Left ventricle myocardium inferior (tissue), 1 donor: Measurements from ENCODE around the gene DUSP12. TPM values are rescaled to one million over a fixed set of nuclear protein-coding genes. Genes with fewer than 3 reads are reported as not detected.

Source experiments
- DNase-seq: peaks from one replicate; pipeline ENCODE4 v3.0.0-alpha.2; 2020
- H3K27ac ChIP-seq: fragments of 200-600 bp; replicated peaks from 2 replicates; pipeline ENCODE4 v1.8.0; 2021
- H3K27me3 ChIP-seq: fragments of 200-600 bp; 2 replicates; pipeline ENCODE4 v1.8.0; 2021; ENCODE audit warnings: low read depth
- H3K36me3 ChIP-seq: fragments of 200-600 bp; 2 replicates; pipeline ENCODE4 v1.8.0; 2021
- H3K4me1 ChIP-seq: fragments of 200-600 bp; 2 replicates; pipeline ENCODE4 v1.8.0; 2021
- H3K4me3 ChIP-seq: fragments of 200-600 bp; 2 replicates; pipeline ENCODE4 v1.8.0; 2021; ENCODE audit warnings: mild to moderate bottlenecking, moderate library complexity
- H3K9me3 ChIP-seq: fragments of 200-600 bp; replicated peaks from 2 replicates; pipeline ENCODE4 v1.8.0; 2021
- CTCF ChIP-seq: fragments of 200-600 bp; IDR thresholded peaks from 2 replicates; pipeline ENCODE4 v1.8.0; 2021; ENCODE audit warnings: antibody characterized with exemption, mild to moderate bottlenecking, borderline replicate concordance
- intact Hi-C: fragments of 100-400 bp; cut with micrococcal nuclease; formaldehyde crosslinking; loops from one replicate; pipeline ENCODE4 v1.11.0; 2022
- total RNA-seq: library from RNA; stranded (reverse); fragmentation: NEBNext Ultra II Directional; extraction: Animal tissue kit (Norgen Biotek cat#: 25700); gene quantifications from one replicate; pipeline ENCODE4 v1.2.1, GENCODE V29; 2021
- donor health status: DM: no; HTN: yes; CAD: no; lungs with severe emphysema.

Gene DUSP12
- total RNA-seq, 1 donor from 2014 or later: 8.4 TPM

GRCh38 chr1:161803181-161803580, 53.6 kb downstream of the DUSP12 start:
- DNase-seq: no peak
- Histone ChIP-seq H3K4me3 (no peak overlapping the region), H3K4me1 (peaks cover 6% of the 10 kb centered on the region), H3K36me3 (peaks cover 39% of the 10 kb centered on the region), H3K9me3 (no peaks in the 10 kb centered on the region), H3K27ac (no peak overlapping the region), H3K27me3 (no peaks in the 10 kb centered on the region)
- no peak for TF ChIP-seq CTCF
- intact Hi-C loops: no loop called here

GRCh38 chr1:161805399-161806197, 56.0 kb downstream of the DUSP12 start:
- no peak for TF ChIP-seq CTCF
- peaks cover 6% of the 10 kb centered on the region for H3K4me1 ChIP-seq
- intact Hi-C loops: no loop called here
- peaks cover 12% of the 10 kb centered on the region for H3K9me3 ChIP-seq
- H3K27ac ChIP-seq: no peak overlapping the region
- H3K27me3 ChIP-seq: no peaks in the 10 kb centered on the region
- H3K4me3 ChIP-seq: no peak overlapping the region
- H3K36me3 ChIP-seq: peaks cover 36% of the 10 kb centered on the region
- DNase-seq: no peak

Other genes starting within 250 kb of the DUSP12 start
- gene FCGR2A, start 244.3 kb upstream of the DUSP12 start, total RNA-seq: 13.0 TPM
- gene HSPA6, start 225.2 kb upstream of the DUSP12 start, total RNA-seq: 0.58 TPM
- gene FCGR3A, start 200.0 kb upstream of the DUSP12 start, total RNA-seq: 15.0 TPM
- gene FCGR3B, start 118.6 kb upstream of the DUSP12 start, total RNA-seq: 1.5 TPM
- gene FCGR2B, start 86.6 kb upstream of the DUSP12 start, total RNA-seq: 9.7 TPM
- gene FCRLA, start 42.6 kb upstream of the DUSP12 start, total RNA-seq: 0.11 TPM
- 0.33 TPM for gene FCRLB, start 28.2 kb upstream of the DUSP12 start, total RNA-seq
- gene ATF6, start 16.5 kb downstream of the DUSP12 start, total RNA-seq: 13.0 TPM